ENCODE measurements around the gene ELK1. TPM values are rescaled to one million over a fixed set of nuclear protein-coding genes. Genes with fewer than 3 reads are reported as not detected.

ELK1 gene, protein sequence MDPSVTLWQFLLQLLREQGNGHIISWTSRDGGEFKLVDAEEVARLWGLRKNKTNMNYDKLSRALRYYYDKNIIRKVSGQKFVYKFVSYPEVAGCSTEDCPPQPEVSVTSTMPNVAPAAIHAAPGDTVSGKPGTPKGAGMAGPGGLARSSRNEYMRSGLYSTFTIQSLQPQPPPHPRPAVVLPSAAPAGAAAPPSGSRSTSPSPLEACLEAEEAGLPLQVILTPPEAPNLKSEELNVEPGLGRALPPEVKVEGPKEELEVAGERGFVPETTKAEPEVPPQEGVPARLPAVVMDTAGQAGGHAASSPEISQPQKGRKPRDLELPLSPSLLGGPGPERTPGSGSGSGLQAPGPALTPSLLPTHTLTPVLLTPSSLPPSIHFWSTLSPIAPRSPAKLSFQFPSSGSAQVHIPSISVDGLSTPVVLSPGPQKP
- total RNA-seq (2013; cell fraction: nucleolus; rRNA removed), result 24.1 and 25.5 TPM in 2 replicates
- total RNA-seq (2014; rRNA removed), result 34.2 and 35.8 TPM in 2 replicates
- 18.1 and 19.9 TPM in 2 replicates for total RNA-seq (2014; rRNA removed; fragmentation: Illumina TruSeq; extraction: Trizol)
- 53.2 and 55.5 TPM in 2 replicates for total RNA-seq (2021)
- 16.5 TPM for polyA plus RNA-seq (2011; ENCODE audit: low read depth)
- polyA plus RNA-seq (2011; rRNA removed), result 20.2 and 30.0 TPM in 2 replicates
- 39.3 and 42.8 TPM in 2 replicates for polyA plus RNA-seq (2011; cell fraction: cytosol; rRNA removed)
- polyA plus RNA-seq (2011; cell fraction: nucleus; rRNA removed), result 40.3 and 45.6 TPM in 2 replicates
- 44.5 and 50.1 TPM in 2 replicates for polyA plus RNA-seq (2012)
- polyA plus RNA-seq (2014; fragmentation: Illumina TruSeq; extraction: Trizol), result 24.6 and 36.1 TPM in 2 replicates
- 1 to 10 TPM; 4.1 to 6.3 TPM for polyA plus RNA-seq (2014; fragmentation: Nextera tagmentation; extraction: Ambion mirVana)
- polyA plus RNA-seq (2014; rRNA removed), result 29.8 and 31.1 TPM in 2 replicates
- 10 to 100 TPM; 49.7 to 52.3 TPM for polyA plus RNA-seq (2016; fragmentation: Nextera tagmentation; extraction: Ambion mirVana)
- polyA minus RNA-seq (2011; rRNA and poly(A)+ RNA removed), result 21.6 and 29.1 TPM in 2 replicates
- polyA minus RNA-seq (2011; cell fraction: cytosol; rRNA and poly(A)+ RNA removed), result 17.2 and 20.5 TPM in 2 replicates
- 10.4 and 16.8 TPM in 2 replicates for polyA minus RNA-seq (2011; cell fraction: nucleus; rRNA and poly(A)+ RNA removed)
- percentile 84 among the genes with signal in this experiment for Bru-seq, nascent RNA
- percentile 91 among the genes with signal in this experiment for BruChase-seq, experiment 1, labeled RNA remaining after a 6-hour chase
- BruChase-seq, experiment 2, labeled RNA remaining after a 2-hour chase, result percentile 89 among the genes with signal in this experiment
- long read RNA-seq, experiment 1, transcript ELK1-203 (7 exons, 2,258 nt), result major isoform, 7 of 14 reads
- long read RNA-seq, experiment 1, transcript ELK1-201 (6 exons, 2,695 nt), result minor isoform, 6 of 14 reads
- long read RNA-seq, experiment 1, partial matches to known transcripts, result 1 of 14 reads
- long read RNA-seq, experiment 1, other reads (novel, unspliced or antisense), result 0 of 14 reads
- long read RNA-seq, experiment 2, partial matches to known transcripts, result 1 of 5 reads
- long read RNA-seq, experiment 2, other reads (novel, unspliced or antisense), result 4 of 5 reads

- in situ Hi-C loops (cut with MboI), result loop anchor here (10.0 kb wide), 1 partner anchor 456 kb away; the partner anchor contains the start of gene UBA1
- no peak for TF ChIP-seq FOS (IDR thresholded peaks at IDR 0.05; ENCODE audit: borderline replicate concordance, extremely low read depth, insufficient read length)
- 0 out of 2 replicates have a peak, but pooled peaks have one; percentile 26 for TF ChIP-seq EED (IDR thresholded peaks at IDR 0.05; ENCODE audit: low read depth)
- TF ChIP-seq CHD2 (IDR thresholded peaks at IDR 0.05; ENCODE audit: borderline replicate concordance, low read depth, low read length), result peak; percentile 68; the same call in 1 of the 2 replicates
- 0 out of 2 replicates have a peak, but pooled peaks have one; percentile 48 for TF ChIP-seq DPF2 (IDR thresholded peaks at IDR 0.05)
- TF ChIP-seq NFYA (IDR thresholded peaks at IDR 0.05; ENCODE audit: borderline replicate concordance, low read depth, low read length), result no peak
- TF ChIP-seq ZNF687 (IDR thresholded peaks at IDR 0.05), result no peak
- TF ChIP-seq SP1 (IDR thresholded peaks at IDR 0.05; ENCODE audit: low read depth, low read length), result peak; percentile 77
- no peak for TF ChIP-seq ZNF207 (IDR thresholded peaks at IDR 0.05; ENCODE audit: borderline replicate concordance)
- peak in 1 of 2 experiments; percentile 71; a peak in 2 of 4 replicates for TF ChIP-seq BHLHE40 (IDR thresholded peaks at IDR 0.05; ENCODE audit: borderline replicate concordance in 1 of 2, low read depth in 2 of 2, low read length in 1 of 2)
- TF ChIP-seq PAX8 (IDR thresholded peaks at IDR 0.05), result no peak
- TF ChIP-seq NR2C2 (IDR thresholded peaks at IDR 0.05; ENCODE audit: borderline replicate concordance, control insufficient read depth, insufficient read length, low read depth), result no peak
Observed at GRCh38 chrX:47650164-47651042, at the start of gene ELK1. Gene ELK1, minus strand, starts transcription at chrX:47650563. Its CDS starts 9,122 bp downstream, at chrX:47641441.

More at GRCh38 chrX:47650164-47651042, at the start of gene ELK1:
- no peaks in the 10 kb centered on the region; the same call in 2 of the 3 replicates for H3K9me3 ChIP-seq (replicated peaks; ENCODE audit: control insufficient read depth, insufficient read depth, low read length)
- no peaks in the 10 kb centered on the region; a peak in 1 of 4 replicates for H3K36me3 ChIP-seq (ENCODE audit: control insufficient read depth in 2 of 2, insufficient read depth in 2 of 2, low read length in 1 of 2)
- peak within 1 kb of the TSS; percentile 68 for H3K4me2 ChIP-seq (ENCODE audit: control insufficient read depth, insufficient read depth)
- H3K27ac ChIP-seq (ENCODE audit: control insufficient read depth, insufficient read depth), result peak within 1 kb of the TSS; percentile 76
- H3K4me3 ChIP-seq, result peak within 1 kb of the TSS; percentile 75
- no peaks in the 10 kb centered on the region for H3K27me3 ChIP-seq (replicated peaks in 1 of 2; ENCODE audit: control insufficient read depth in 2 of 2, insufficient read depth in 2 of 2, low read length in 1 of 2)
- H3K4me1 ChIP-seq (ENCODE audit: control insufficient read depth, insufficient read depth, low read length), result peaks cover 2% of the 10 kb centered on the region; the same call in 1 of the 2 replicates
- peak within 1 kb of the TSS; percentile 20 for H2AFZ ChIP-seq (ENCODE audit: control insufficient read depth, low read depth, low read length)
- FAIRE-seq, result peak; percentile 89
- ChIA-PET CTCF (interaction anchor here (2.4 to 2.9 kb wide), 2 partner anchors 10 to 22 kb away, joined by 7 to 12 read pairs; partner anchors contain the start of gene CFP), RAD21 (ENCODE audit: unreplicated experiment) (interaction anchor here (0.8 to 2.1 kb wide), 4 partner anchors 14 to 505 kb away, joined by 3 to 10 read pairs (median 4); partner anchors contain the start of gene RBM10), SMC1A (ENCODE audit: uncharacterized antibody, unreplicated experiment) (interaction anchor here (0.7 to 1.3 kb wide), 3 partner anchors 9 to 132 kb away, joined by 3 read pairs; partner anchors contain the start of gene ARAF), POLR2A (interaction anchor here (0.7 to 3.0 kb wide), 5 partner anchors 12 to 1308 kb away, joined by 4 to 9 read pairs (median 4); partner anchors contain the start of gene TIMP1)
- H3K79me2 ChIP-seq (ENCODE audit: control insufficient read depth, insufficient read depth, low read length), result peaks cover 28% of the 10 kb centered on the region
- WGBS (ENCODE audit: insufficient coverage, insufficient replicate concordance, low lambda C conversion rate, missing lambda C conversion rate), result 47% methylated on average over 52 of the region's 65 CpGs
- peak within 1 kb of the TSS; percentile 76 for H3K9ac ChIP-seq (ENCODE audit: control insufficient read depth, insufficient read depth, low read length)
- intact Hi-C loops (cut with micrococcal nuclease; ENCODE audit: unreplicated experiment), result loop anchor here (1.0 to 2.0 kb wide), 2 partner anchors 8 to 90 kb away; partner anchors contain the start of gene ARAF
- no peaks in the 10 kb centered on the region for H4K20me1 ChIP-seq (ENCODE audit: control insufficient read depth, insufficient read depth)
- ATAC-seq, result peak; percentile 94
- DNase-seq (ENCODE audit: low read depth, low spot score), result peak; percentile 90
- BruUV-seq (replicated peaks), result no TSS peak
